ENCODE data around the gene SAPCD2. TPM values are rescaled to one million over a fixed set of nuclear protein-coding genes. Genes with fewer than 3 reads are reported as not detected.
"Not testable (repeated sequence)": the region's sequence is repeated elsewhere in the genome, so short reads cannot be mapped to it uniquely, and the experiment has no call there.

SAPCD2 gene, protein sequence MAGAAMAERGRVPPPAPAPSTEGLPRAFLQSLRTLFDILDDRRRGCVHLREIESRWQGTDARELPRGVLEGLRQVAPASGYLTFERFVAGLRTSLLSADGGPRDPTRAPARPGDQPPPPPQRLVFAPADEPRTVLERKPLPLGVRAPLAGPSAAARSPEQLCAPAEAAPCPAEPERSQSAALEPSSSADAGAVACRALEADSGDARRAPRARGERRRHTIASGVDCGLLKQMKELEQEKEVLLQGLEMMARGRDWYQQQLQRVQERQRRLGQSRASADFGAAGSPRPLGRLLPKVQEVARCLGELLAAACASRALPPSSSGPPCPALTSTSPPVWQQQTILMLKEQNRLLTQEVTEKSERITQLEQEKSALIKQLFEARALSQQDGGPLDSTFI
- 10 to 100 TPM; 56.8 to 57.0 TPM for total RNA-seq

- peak; percentile 92 for DNase-seq
- Mint-ChIP-seq H3K36me3 (ENCODE audit: low read depth) (peaks cover 7% of the 10 kb centered on the region), H3K27ac (peak within 1 kb of the TSS; percentile 91), H3K4me3 (peak within 1 kb of the TSS; percentile 86), H3K9me3 (ENCODE audit: insufficient read depth) (no peaks in the 10 kb centered on the region), H3K4me1 (ENCODE audit: low read depth) (peaks cover 28% of the 10 kb centered on the region), H3K27me3 (ENCODE audit: low read depth) (no peaks in the 10 kb centered on the region)
- ATAC-seq = peak; percentile 90
- POLR2A ChIA-PET = interaction anchor here (0.7 to 4.7 kb wide), 13 partner anchors 11 to 549 kb away, joined by 3 to 49 read pairs (median 5); partner anchors contain the start of genes ANAPC2, MAN1B1, SSNA1 and TUBB4B
- CTCF ChIA-PET = interaction anchor here (1.1 to 6.2 kb wide), 14 partner anchors 11 to 287 kb away, joined by 3 to 78 read pairs (median 5); partner anchors contain the start of genes MAN1B1 and NPDC1
Measured at GRCh38 chr9:137070201-137070905, at the start of gene SAPCD2. Gene SAPCD2, minus strand, starts transcription at chr9:137070557. Its CDS starts 97 bp downstream, at chr9:137070460.

- ATAC-seq; H3K36me3 Mint-ChIP-seq (ENCODE audit: low read depth); H3K4me3 Mint-ChIP-seq; H3K27me3 Mint-ChIP-seq (ENCODE audit: low read depth); H3K27ac Mint-ChIP-seq; DNase-seq; H3K9me3 Mint-ChIP-seq (ENCODE audit: insufficient read depth): not testable (repeated sequence)
- CTCF ChIA-PET = interaction anchor here (0.7 to 5.1 kb wide), 9 partner anchors 11 to 118 kb away, joined by 3 to 21 read pairs (median 4); partner anchors contain the start of genes ANAPC2, CYSRT1, RNF224 and SSNA1
- peaks cover 16% of the 10 kb centered on the region for H3K4me1 Mint-ChIP-seq (ENCODE audit: low read depth)
- POLR2A ChIA-PET = interaction anchor here (1.0 kb wide), 1 partner anchor 109 kb away, joined by 3 read pairs; the partner anchor contains the start of gene RNF224
Measured at GRCh38 chr9:137118092-137118603, 47.8 kb upstream of the SAPCD2 start.

- H3K27me3 Mint-ChIP-seq (ENCODE audit: low read depth) = no peaks in the 10 kb centered on the region
- no peak overlapping the region for H3K27ac Mint-ChIP-seq
- H3K4me3 Mint-ChIP-seq = no peak overlapping the region
- DNase-seq (no peak), ATAC-seq (no peak)
- peaks cover 15% of the 10 kb centered on the region for H3K4me1 Mint-ChIP-seq (ENCODE audit: low read depth)
- CTCF ChIA-PET = interaction anchor here (2.1 to 5.1 kb wide), 3 partner anchors 21 to 109 kb away, joined by 5 to 21 read pairs (median 8); partner anchors contain the start of gene RNF224
- peaks cover 2% of the 10 kb centered on the region for H3K36me3 Mint-ChIP-seq (ENCODE audit: low read depth)
- no peaks in the 10 kb centered on the region for H3K9me3 Mint-ChIP-seq (ENCODE audit: insufficient read depth)
- POLR2A ChIA-PET = no interaction called here
Measured at GRCh38 chr9:137117269-137117731, 46.9 kb upstream of the SAPCD2 start.

DNA sequence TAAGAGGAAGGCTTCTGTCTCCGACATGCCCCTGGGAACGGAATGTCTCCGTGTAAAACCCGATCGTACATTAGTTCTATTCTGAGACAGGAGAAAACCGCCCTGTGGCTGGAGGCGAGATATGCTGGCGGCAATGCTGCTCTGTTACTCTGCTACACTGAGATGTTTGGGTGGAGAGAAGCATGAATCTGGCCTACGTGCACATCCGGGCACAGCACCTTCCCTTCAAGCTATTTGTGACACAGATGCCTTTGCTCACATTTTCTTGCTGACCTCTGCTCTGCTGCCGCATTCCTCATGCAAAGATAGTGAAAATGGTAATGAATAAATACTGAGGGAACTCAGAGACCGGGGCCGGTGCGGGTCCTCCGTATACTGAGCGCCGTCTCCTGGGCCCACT lies 46.4 kb upstream of the SAPCD2 start:
- DNase-seq = no peak
- ChIA-PET POLR2A (no interaction called here), CTCF (interaction anchor here (2.1 to 5.1 kb wide), 3 partner anchors 21 to 110 kb away, joined by 5 to 21 read pairs (median 8); partner anchors contain the start of gene RNF224)
- ATAC-seq = no peak
- peaks cover 2% of the 10 kb centered on the region for H3K36me3 Mint-ChIP-seq (ENCODE audit: low read depth)
- peaks cover 13% of the 10 kb centered on the region for H3K4me1 Mint-ChIP-seq (ENCODE audit: low read depth)
- no peak overlapping the region for H3K4me3 Mint-ChIP-seq
- H3K27me3 Mint-ChIP-seq (ENCODE audit: low read depth) = no peaks in the 10 kb centered on the region
- no peak overlapping the region for H3K27ac Mint-ChIP-seq
- no peaks in the 10 kb centered on the region for H3K9me3 Mint-ChIP-seq (ENCODE audit: insufficient read depth)

DNA sequence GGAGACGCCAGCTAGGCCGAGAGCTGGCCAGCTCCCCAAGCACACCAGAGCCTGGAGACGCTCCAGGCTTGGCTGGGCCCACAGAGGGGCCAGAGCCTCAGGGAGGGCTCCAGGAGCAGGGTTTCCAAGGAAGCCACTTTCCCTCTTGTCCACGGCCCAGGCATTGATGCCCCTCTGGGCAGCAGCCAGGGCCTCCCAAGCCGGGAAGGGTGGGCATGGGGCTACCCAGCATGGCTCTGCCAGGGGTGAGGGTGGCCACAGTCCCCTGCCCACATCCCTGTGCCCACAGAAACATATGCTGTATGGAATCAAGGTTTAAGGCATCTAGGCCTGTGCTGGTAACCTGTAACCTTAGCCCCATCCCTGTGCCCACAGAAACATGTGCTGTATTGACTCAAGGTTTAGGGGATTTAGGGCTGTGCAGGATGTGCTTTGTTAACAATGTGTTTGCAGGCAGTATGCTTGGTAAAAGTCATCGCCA lies 45.7 kb upstream of the SAPCD2 start:
- DNase-seq (no peak), ATAC-seq (no peak)
- ChIA-PET POLR2A (no interaction called here), CTCF (interaction anchor here (1.2 to 5.1 kb wide), 4 partner anchors 11 to 111 kb away, joined by 3 to 21 read pairs (median 6); partner anchors contain the start of gene RNF224)
- Mint-ChIP-seq H3K9me3 (ENCODE audit: insufficient read depth) (no peaks in the 10 kb centered on the region), H3K36me3 (ENCODE audit: low read depth) (peaks cover 5% of the 10 kb centered on the region), H3K27me3 (ENCODE audit: low read depth) (no peaks in the 10 kb centered on the region), H3K4me3 (no peak overlapping the region), H3K27ac (no peak overlapping the region), H3K4me1 (ENCODE audit: low read depth) (peaks cover 11% of the 10 kb centered on the region)

GRCh38 chr9:137115394-137116026 lies 45.2 kb upstream of the SAPCD2 start:
- Mint-ChIP-seq H3K4me3 (peak overlapping the region; percentile 15), H3K9me3 (ENCODE audit: insufficient read depth) (no peaks in the 10 kb centered on the region), H3K27me3 (ENCODE audit: low read depth) (no peaks in the 10 kb centered on the region), H3K36me3 (ENCODE audit: low read depth) (peaks cover 8% of the 10 kb centered on the region), H3K4me1 (ENCODE audit: low read depth) (peaks cover 11% of the 10 kb centered on the region), H3K27ac (no peak overlapping the region)
- POLR2A ChIA-PET = interaction anchor here (0.6 to 1.2 kb wide), 6 partner anchors 9 to 125 kb away, joined by 3 to 5 read pairs (median 3); partner anchors contain the start of gene TUBB4B
- no peak for ATAC-seq
- CTCF ChIA-PET = interaction anchor here (1.0 to 5.1 kb wide), 8 partner anchors 11 to 121 kb away, joined by 3 to 21 read pairs (median 4); partner anchors contain the start of gene RNF224
- no peak for DNase-seq

DNA sequence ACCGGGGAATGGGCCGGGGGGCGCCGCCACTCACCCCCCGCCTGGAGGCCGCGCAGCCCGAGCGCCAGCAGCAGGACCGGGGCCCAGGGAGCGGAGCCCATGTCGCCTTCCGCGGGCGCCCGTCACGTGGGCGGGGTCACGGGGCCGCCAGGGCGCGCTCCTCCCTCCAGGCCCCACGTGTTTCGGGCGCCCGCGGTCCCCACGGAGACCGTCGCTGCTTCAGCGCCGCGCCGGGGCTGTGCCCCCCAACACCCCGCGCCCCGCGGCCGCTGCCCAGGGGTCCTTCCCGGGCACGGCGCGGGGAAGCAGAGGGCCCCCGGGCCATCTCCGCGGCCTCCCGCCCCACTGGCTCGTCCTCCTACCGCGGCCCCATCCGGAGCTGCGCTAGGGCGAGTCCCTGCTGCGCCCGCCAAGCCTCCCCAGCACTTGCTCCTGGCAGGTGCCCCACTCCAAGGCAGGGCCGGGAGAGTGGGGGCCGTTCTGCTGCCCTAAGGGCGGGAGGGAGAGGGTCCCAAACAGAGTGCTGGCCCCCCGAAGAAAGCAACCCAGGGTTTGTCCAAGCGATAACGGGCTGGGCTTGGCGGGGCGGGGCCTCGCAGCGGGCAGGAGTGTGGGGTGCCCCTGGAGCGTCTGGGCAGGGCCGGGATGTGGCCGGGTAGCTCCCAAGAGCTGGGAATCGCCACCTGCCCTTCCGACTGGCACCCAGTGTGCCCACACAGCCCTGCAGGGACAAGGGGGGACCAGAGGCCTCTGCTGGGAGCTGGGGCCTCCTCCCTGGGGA lies 44.4 kb upstream of the SAPCD2 start, which contains the start of gene DPP7:
DPP7 (minus strand) TSS at position 121 of the 781 bp plus-strand sequence; CDS start at position 101, 20 bp downstream.
- peak; percentile 96 for ATAC-seq
- DNase-seq = peak; percentile 85
- Mint-ChIP-seq H3K4me3 (peak within 1 kb of the TSS; percentile 74), H3K4me1 (ENCODE audit: low read depth) (peaks cover 11% of the 10 kb centered on the region), H3K36me3 (ENCODE audit: low read depth) (peaks cover 8% of the 10 kb centered on the region), H3K27me3 (ENCODE audit: low read depth) (no peaks in the 10 kb centered on the region), H3K27ac (peak within 1 kb of the TSS; percentile 73), H3K9me3 (ENCODE audit: insufficient read depth) (no peaks in the 10 kb centered on the region)
- CTCF ChIA-PET = interaction anchor here (1.0 to 5.1 kb wide), 9 partner anchors 12 to 122 kb away, joined by 3 to 21 read pairs (median 6); partner anchors contain the start of gene RNF224
- POLR2A ChIA-PET = interaction anchor here (0.6 to 1.2 kb wide), 6 partner anchors 9 to 126 kb away, joined by 3 to 5 read pairs (median 3); partner anchors contain the start of gene TUBB4B

DNA sequence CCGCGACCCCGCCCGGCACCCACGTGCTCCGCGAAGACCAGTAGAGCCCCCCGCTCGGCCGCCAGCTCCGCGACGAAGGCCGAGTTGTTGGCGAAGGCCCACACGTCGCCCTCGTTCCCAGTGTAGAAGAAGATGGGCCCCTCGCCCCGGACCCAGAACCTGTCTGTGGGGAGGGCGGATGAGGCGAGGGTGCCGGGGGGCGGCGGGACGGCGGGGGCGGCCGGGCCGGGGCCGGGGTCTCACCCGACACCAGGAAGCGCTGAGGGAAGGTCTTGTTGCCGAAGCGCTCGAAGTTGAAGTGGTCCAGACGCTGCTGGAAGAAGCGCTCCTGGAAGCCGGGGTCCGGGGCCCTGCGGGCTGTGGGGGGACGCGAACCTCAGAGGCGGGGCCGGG lies 43.9 kb upstream of the SAPCD2 start:
- Mint-ChIP-seq H3K36me3 (ENCODE audit: low read depth) (peaks cover 8% of the 10 kb centered on the region), H3K4me3 (peak overlapping the region; percentile 60), H3K9me3 (ENCODE audit: insufficient read depth) (no peaks in the 10 kb centered on the region), H3K4me1 (ENCODE audit: low read depth) (peaks cover 11% of the 10 kb centered on the region), H3K27me3 (ENCODE audit: low read depth) (no peaks in the 10 kb centered on the region), H3K27ac (peak overlapping the region; percentile 64)
- peak; percentile 22 for ATAC-seq
- CTCF ChIA-PET = interaction anchor here (1.0 to 3.4 kb wide), 7 partner anchors 18 to 122 kb away, joined by 3 to 18 read pairs (median 3); partner anchors contain the start of genes MAN1B1 and NPDC1
- POLR2A ChIA-PET = interaction anchor here (0.6 to 2.3 kb wide), 4 partner anchors 18 to 126 kb away, joined by 3 to 11 read pairs (median 6); partner anchors contain the start of gene TUBB4B
- no peak for DNase-seq

- Mint-ChIP-seq H3K4me1 (ENCODE audit: low read depth) (peaks cover 11% of the 10 kb centered on the region), H3K27ac (peak overlapping the region; percentile 73), H3K27me3 (ENCODE audit: low read depth) (no peaks in the 10 kb centered on the region), H3K4me3 (peak overlapping the region; percentile 74), H3K36me3 (ENCODE audit: low read depth) (peaks cover 10% of the 10 kb centered on the region), H3K9me3 (ENCODE audit: insufficient read depth) (no peaks in the 10 kb centered on the region)
- POLR2A ChIA-PET = interaction anchor here (0.6 to 2.3 kb wide), 9 partner anchors 16 to 127 kb away, joined by 3 to 11 read pairs (median 3); partner anchors contain the start of genes MAN1B1 and TUBB4B
- CTCF ChIA-PET = interaction anchor here (0.5 to 3.4 kb wide), 8 partner anchors 16 to 123 kb away, joined by 3 to 18 read pairs (median 4); partner anchors contain the start of genes MAN1B1 and NPDC1
- ATAC-seq (peak; percentile 38), DNase-seq (peak; percentile 54)
Measured at GRCh38 chr9:137113385-137114159, 43.2 kb upstream of the SAPCD2 start.
